ENCODE data around the gene DNAJC5G.

DNAJC5G gene
- total RNA-seq = 0 reads per million in 2 donors

DNA sequence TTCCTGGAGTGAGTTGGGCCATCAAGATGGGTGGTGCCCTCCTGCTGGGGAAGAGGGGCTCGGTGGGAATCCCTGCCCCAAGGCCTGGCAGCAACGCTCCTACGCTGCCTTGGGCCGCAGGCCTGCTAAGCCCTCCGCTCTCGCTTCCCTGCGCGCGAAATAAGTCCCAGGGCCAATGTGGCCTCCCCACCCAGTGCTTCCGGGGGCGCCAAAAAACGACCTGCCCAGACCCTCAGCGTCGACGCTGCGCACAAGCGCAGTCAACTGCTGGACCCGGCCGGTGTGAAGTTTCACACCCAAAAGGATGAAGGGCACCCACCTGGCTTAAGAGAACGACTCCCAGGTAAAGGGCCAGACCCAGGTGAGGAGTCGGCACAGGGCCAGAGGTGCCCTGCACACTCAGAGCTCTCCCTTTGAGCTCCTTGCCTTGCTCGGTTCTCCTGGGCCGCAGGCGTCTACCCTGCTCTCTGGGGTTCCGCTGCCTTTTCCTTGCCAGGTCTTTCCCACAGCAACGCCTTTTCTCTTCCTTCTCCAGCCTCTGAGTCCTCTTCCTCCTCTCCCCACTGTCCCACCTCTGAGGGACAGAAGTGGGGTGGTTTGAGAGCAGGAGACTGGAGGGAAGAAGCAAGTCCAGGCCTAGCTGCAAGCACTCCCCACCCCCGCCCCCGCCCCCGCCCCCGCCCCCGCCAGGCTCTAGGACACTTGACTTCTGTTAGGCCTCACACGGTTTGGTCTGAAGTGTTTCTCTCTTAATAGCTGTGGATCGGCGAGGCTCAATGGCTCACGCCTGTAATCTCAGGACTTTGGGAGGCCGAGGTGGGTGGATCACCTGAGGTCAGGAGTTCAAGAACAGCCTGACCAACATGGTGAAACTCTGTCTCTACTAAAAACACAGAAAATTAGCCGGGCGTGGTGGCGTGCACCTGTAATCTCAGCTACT lies at the start of gene DNAJC5G:
TSS of gene DNAJC5G (plus strand) at position 223 of the 940 bp plus-strand sequence. CDS start 1,296 bp downstream, outside the sequence.
- DNase-seq = no peak

DNA sequence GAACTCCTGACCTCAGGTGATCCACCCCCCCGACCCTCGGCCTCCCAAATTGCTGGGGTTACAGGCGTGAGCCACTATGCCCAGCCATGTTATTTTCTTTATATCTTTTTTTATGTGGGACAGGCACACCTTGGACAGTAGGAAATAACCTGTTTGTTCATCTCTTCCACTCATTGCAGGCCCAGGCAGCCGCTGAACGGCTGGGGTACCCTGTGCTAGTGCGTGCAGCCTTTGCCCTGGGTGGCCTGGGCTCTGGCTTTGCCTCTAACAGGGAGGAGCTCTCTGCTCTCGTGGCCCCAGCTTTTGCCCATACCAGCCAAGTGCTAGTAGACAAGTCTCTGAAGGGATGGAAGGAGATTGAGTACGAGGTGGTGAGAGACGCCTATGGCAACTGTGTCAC lies 49.7 kb upstream of the DNAJC5G start:
- no peak for DNase-seq

- DNase-seq = no peak
Measured at GRCh38 chr2:27227501-27227900, 47.7 kb upstream of the DNAJC5G start.

DNA sequence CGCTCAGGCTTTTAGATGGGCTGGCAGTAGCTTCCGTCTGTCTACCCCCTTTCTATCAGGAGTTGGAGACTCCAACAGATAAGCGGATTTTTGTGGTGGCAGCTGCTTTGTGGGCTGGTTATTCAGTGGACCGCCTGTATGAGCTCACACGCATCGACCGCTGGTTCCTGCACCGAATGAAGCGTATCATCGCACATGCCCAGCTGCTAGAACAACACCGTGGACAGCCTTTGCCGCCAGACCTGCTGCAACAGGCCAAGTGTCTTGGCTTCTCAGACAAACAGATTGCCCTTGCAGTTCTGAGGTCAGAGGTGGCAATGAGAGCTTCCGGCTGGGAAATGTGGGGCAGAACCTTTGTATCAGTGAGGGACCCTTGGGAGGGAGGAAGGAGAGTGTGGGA lies 43.3 kb upstream of the DNAJC5G start:
- no peak for DNase-seq

GRCh38 chr2:27233341-27233740 lies 41.9 kb upstream of the DNAJC5G start:
- DNase-seq = no peak

- DNase-seq = no peak
Measured at GRCh38 chr2:27236136-27236535, 39.1 kb upstream of the DNAJC5G start.

DNA sequence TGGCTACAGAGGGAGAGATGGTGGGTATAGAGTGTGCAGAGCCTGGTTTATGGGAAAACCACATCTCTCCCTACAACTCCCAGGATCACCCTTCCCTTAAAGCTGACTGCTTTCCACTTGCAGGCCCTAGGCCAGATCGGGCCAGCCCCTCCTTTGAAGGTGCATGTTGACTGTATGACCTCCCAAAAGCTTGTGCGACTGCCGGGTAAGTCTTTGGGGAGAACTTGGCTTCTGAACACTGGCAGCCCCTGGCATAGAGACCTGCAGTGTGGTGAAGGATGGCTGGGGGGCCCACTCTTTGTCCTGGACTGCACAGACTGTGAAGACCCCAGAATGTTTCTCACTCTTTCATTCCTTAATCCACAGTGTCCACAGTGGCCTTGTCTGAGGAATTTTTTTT lies 38.6 kb upstream of the DNAJC5G start:
- no peak for DNase-seq

- no peak for DNase-seq
Measured at GRCh38 chr2:27237341-27237945, 37.8 kb upstream of the DNAJC5G start.

GRCh38 chr2:27238976-27239375 lies 36.3 kb upstream of the DNAJC5G start:
- no peak for DNase-seq

GRCh38 chr2:27240406-27240805 lies 34.8 kb upstream of the DNAJC5G start:
- DNase-seq = no peak

GRCh38 chr2:27241761-27242613 lies 33.2 kb upstream of the DNAJC5G start:
- no peak for DNase-seq

DNA sequence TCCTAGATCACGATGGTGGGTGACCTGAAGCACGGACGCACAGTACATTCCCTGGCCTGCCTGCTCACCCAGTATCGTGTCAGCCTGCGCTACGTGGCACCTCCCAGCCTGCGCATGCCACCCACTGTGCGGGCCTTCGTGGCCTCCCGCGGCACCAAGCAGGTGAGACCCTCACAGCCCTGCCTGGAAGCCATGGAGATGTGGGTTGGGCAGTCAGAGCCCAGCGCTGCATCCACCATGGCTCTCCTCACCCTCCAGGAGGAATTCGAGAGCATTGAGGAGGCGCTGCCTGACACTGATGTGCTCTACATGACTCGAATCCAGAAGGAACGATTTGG lies 32.6 kb upstream of the DNAJC5G start:
- DNase-seq = no peak

GRCh38 chr2:27243391-27244130 lies 31.7 kb upstream of the DNAJC5G start:
- DNase-seq = no peak

GRCh38 chr2:27245116-27245515 lies 30.1 kb upstream of the DNAJC5G start:
- DNase-seq = no peak

GRCh38 chr2:27245626-27246025 lies 29.6 kb upstream of the DNAJC5G start:
- no peak for DNase-seq

- no peak for DNase-seq
Measured at GRCh38 chr2:27247893-27248292, 27.3 kb upstream of the DNAJC5G start.

- no peak for DNase-seq
Measured at GRCh38 chr2:27249159-27249890, 25.9 kb upstream of the DNAJC5G start.

DNA sequence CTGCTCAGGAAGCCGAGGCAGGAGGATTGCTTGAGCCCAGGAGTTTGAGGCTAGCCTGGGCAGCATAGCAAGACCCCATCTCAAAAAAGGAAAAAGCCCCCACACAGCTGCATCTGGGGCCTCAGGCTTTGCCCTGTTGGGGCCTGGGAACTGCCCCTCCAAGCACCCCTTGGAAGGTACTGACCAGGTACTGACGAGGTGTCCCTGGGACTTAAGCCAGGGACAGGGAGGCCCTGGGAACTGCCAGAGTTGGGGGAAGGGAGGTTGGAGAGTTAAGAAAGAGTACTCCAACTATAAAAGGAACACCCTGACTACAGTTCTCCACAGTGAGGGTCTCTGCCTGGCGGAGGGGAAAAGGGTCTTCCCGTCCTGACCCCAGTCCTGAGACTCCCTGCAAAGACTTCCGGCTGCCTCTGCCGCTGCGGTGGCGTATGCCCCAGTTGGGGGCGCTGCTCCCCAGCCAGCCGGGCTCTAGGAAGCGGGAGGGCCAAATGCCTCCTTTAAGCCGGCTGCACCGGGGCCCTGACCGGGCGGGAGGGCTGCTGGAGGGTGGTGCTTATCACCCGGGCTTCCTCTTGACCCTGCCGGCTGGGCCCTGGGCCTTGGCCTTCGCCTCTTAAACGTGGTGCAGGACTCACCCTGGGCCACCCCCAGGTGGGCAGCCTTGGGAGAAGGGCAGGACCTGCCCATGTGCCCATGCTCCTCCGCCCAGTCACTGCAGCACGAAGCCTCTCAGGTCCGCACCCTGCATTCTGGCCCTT lies 25.2 kb upstream of the DNAJC5G start:
- DNase-seq = no peak

GRCh38 chr2:27250652-27251379 lies 24.4 kb upstream of the DNAJC5G start:
- DNase-seq = no peak

DNA sequence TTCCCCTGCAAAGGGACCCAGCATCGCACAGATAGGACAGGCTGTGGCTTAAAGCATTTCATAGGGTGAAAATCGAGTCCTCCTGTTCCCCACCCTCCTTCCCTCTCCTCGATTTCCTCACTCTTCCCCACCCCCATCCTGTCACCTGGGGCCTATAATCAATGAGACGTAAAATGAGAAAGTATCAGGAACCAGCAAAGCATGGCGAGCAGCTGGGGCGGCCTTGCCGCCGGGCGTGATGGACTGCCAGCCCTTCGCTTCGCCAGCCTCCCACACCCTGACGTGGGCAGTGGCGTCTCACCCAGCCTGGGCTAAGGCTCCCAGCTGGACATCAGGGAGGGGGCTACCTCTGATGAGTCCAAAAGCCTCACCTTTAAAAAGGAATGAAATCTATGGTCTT lies 23.5 kb upstream of the DNAJC5G start:
- DNase-seq = no peak

Data from T-helper 9 cell (primary cell).